AG09309 (cell line): ENCODE measurements around the gene CCDC201.

Source experiments
- DNase-seq: peaks from one replicate; pipeline ENCODE4 v3.0.0-alpha.2; 2010; ENCODE audit warnings: low read depth
- H3K4me3 ChIP-seq: 2 replicates; pipeline ENCODE4 v1.5.1; 2011; ENCODE audit warnings: mild to moderate bottlenecking, low read depth, low read length, moderate library complexity; ENCODE audit not compliant: control insufficient read depth
- CTCF ChIP-seq: IDR thresholded peaks from 2 replicates; pipeline ENCODE4 v1.5.1; 2011; ENCODE audit warnings: mild to moderate bottlenecking, low read depth, low read length, inconsistent platforms; ENCODE audit not compliant: insufficient read depth, control insufficient read depth; ENCODE audit errors: missing control alignments

CCDC201 gene

GRCh38 chr7:45878457-45879144, 5.7 kb upstream of the CCDC201 start:
- TF ChIP-seq CTCF = no peak
- no peak overlapping the region for H3K4me3 ChIP-seq
- no peak for DNase-seq

GRCh38 chr7:45876519-45876918, 3.6 kb upstream of the CCDC201 start:
- no peak for DNase-seq
- TF ChIP-seq CTCF = no peak
- no peak overlapping the region for H3K4me3 ChIP-seq

GRCh38 chr7:45874408-45875131, 1.7 kb upstream of the CCDC201 start:
- DNase-seq = peak; percentile 69
- no peak overlapping the region for H3K4me3 ChIP-seq
- TF ChIP-seq CTCF = no peak

DNA sequence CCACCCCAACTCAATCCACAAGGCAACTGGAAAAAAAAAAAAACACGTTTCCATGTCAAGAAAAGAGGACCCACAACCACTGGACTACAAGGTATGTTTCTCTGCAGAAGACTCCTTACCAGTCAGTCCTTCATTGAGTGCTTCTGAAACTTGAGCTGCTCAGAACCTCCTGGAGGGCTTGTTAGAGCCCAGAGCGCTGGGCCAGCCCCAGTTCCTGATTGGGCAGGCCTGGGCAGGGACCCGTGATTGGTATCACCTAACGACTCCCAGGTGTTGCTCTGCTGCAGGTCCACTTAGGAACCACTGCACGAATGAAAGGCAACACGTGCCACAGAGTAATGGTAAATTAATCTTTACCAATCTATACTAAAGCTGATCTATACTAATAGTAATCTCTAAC, 473 bp upstream of the CCDC201 start:
- no peak overlapping the region for H3K4me3 ChIP-seq
- DNase-seq = no peak
- TF ChIP-seq CTCF = no peak

DNA sequence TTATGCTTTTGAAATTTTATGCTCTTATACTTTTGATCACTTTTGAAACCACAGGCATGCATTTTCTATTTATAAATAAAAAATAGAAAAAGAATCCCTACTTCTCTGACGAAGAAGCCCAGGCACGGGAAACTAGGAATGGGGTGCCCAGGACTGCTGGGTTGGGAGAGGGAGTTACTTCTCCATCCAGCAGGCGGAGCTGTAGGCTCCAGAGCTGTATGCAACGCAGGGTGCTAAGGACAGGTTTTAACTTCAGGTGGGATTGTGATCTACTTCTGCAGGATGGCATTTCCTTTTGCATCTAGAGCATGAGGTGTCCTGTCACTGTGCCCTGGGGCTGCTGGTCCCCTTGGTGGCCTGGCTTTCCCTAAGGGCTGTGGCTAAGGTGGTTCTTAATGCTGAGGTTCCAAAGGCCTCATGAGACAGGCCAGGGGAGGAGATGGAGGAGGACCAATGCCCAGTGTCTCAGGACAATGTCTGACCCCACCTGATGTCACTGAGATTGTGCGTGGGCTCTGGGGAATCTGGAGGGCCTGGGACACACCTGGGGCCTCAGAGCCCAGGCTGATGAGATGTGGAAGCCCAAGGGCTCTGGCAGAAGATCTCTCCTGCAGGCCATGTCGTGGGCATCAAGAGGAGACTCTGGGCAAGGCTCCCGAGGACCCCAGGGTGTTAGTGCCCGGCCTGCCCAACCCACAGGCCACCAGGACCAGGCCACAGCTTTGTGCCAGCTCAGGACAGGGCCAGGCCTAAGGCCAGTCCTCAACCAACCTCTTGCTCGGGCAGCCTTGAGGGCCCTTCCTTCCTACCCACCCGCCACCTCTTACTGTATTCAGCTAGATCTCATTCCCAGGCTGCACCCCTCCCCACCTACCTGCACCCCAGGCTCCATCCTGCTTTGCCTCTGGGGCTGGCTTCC, 507 bp downstream of the CCDC201 start:
- TF ChIP-seq CTCF = peak; percentile 60
- no peak for DNase-seq
- H3K4me3 ChIP-seq = no peak overlapping the region

- DNase-seq = no peak
- no peak for TF ChIP-seq CTCF
- no peak overlapping the region for H3K4me3 ChIP-seq
These were observed 3.5 kb downstream of the CCDC201 start for GRCh38 chr7:45869426-45869825.
